HepG2 (cell line): ENCODE measurements around the gene ASTN1. TPM values are rescaled to one million over a fixed set of nuclear protein-coding genes. Genes with fewer than 3 reads are reported as not detected.

Experiments
- AHDC1 ChIP-seq: sonication (generic); formaldehyde crosslinking; IDR thresholded peaks from 2 replicates; pipeline ENCODE4 v1.5.1; 2020; ENCODE audit warnings: mild to moderate bottlenecking, missing genetic modification reagents, borderline replicate concordance
- ATF3 ChIP-seq: sonication (generic); formaldehyde crosslinking; IDR thresholded peaks from 2 replicates; pipeline ENCODE4 v1.4.0; 2020; ENCODE audit warnings: missing genetic modification reagents
- GABPB1 ChIP-seq: IDR thresholded peaks from 2 replicates; pipeline ENCODE4 v1.6.1; 2016; ENCODE audit warnings: mild to moderate bottlenecking, missing genetic modification reagents, moderate library complexity, missing compliant biosample characterization
- HMGXB4 ChIP-seq, 2 experiments: sonication (generic) in 1 of 2; formaldehyde crosslinking in 1 of 2; IDR thresholded peaks; 2 replicates each; pipeline versions ENCODE4 v1.4.0 to v1.6.1; 2018 to 2020; ENCODE audit warnings: missing genetic modification reagents in 2 of 2, borderline replicate concordance in 1 of 2, low read depth in 1 of 2, mild to moderate bottlenecking in 1 of 2, missing biosample characterization in 1 of 2
- HOXD1 ChIP-seq: sonication (generic); formaldehyde crosslinking; IDR thresholded peaks from 2 replicates; pipeline ENCODE4 v1.5.0; 2020; ENCODE audit warnings: missing genetic modification reagents
- MED13 ChIP-seq: sonication (generic); formaldehyde crosslinking; IDR thresholded peaks from 2 replicates; pipeline ENCODE4 v1.5.0; 2020; ENCODE audit warnings: missing genetic modification reagents
- NFKBIZ ChIP-seq: IDR thresholded peaks from 2 replicates; pipeline ENCODE4 v1.6.1; 2018; ENCODE audit warnings: missing genetic modification reagents, missing compliant biosample characterization
- NONO ChIP-seq, 2 experiments: fragments of 450-650 bp in 1 of 2; sonication (generic) in 1 of 2; formaldehyde crosslinking in 1 of 2; IDR thresholded peaks in 1 of 2; conservative IDR thresholded peaks in 1 of 2; 2 replicates each; pipeline versions ENCODE4 v1.6.1 to v1.8.0; 2017 to 2022; ENCODE audit warnings: mild to moderate bottlenecking in 1 of 2, missing genetic modification reagents in 1 of 2, moderate library complexity in 1 of 2
- RARA ChIP-seq: IDR thresholded peaks from 2 replicates; pipeline ENCODE4 v1.6.1; 2016; ENCODE audit warnings: missing genetic modification reagents, missing compliant biosample characterization
- RFX3 ChIP-seq: IDR thresholded peaks from 2 replicates; pipeline ENCODE4 v1.6.1; 2016; ENCODE audit warnings: missing biosample characterization, missing genetic modification reagents
- TRIM22 ChIP-seq: fragments of 450-650 bp; IDR thresholded peaks from 2 replicates; pipeline ENCODE4 v1.6.1; 2017
- ZBTB7B ChIP-seq: sonication (generic); formaldehyde crosslinking; IDR thresholded peaks from 2 replicates; pipeline ENCODE4 v1.4.0; 2020; ENCODE audit warnings: missing genetic modification reagents
- ZNF101 ChIP-seq: sonication (generic); formaldehyde crosslinking; IDR thresholded peaks from 2 replicates; pipeline ENCODE4 v1.4.0; 2020; ENCODE audit warnings: mild to moderate bottlenecking, low read depth, missing genetic modification reagents, borderline replicate concordance
- ZNF136 ChIP-seq: sonication (generic); formaldehyde crosslinking; IDR thresholded peaks from 2 replicates; pipeline ENCODE4 v1.8.1; 2022; ENCODE audit warnings: low read depth, mild to moderate bottlenecking, moderate library complexity, missing genetic modification reagents
- ZNF460 ChIP-seq: sonication (generic); formaldehyde crosslinking; IDR thresholded peaks from 2 replicates; pipeline ENCODE4 v1.5.1; 2020; ENCODE audit warnings: missing genetic modification reagents, mild to moderate bottlenecking, borderline replicate concordance
- ZNF530 ChIP-seq: sonication (generic); formaldehyde crosslinking; IDR thresholded peaks from 2 replicates; pipeline ENCODE4 v1.5.0; 2020; ENCODE audit warnings: low read depth, mild to moderate bottlenecking, missing genetic modification reagents
- ZNF782 ChIP-seq: sonication (generic); formaldehyde crosslinking; IDR thresholded peaks from 2 replicates; pipeline ENCODE4 v1.4.0; 2020; ENCODE audit warnings: missing genetic modification reagents, mild to moderate bottlenecking, borderline replicate concordance
- polyA plus RNA-seq, 8 experiments: library from polyadenylated mRNA; depleted of rRNA in 3 of 8; stranded (reverse) in 7 of 8; unstranded in 1 of 8; fragments of >200 nt; fragmentation: Illumina TruSeq in 4 of 8; extraction: Trizol in 4 of 8; gene quantifications; 2 replicates each; pipeline versions ENCODE4 v1.2.1 to v1.2.3, GENCODE V29; 2011 to 2016; ENCODE audit warnings: low read depth in 4 of 8, missing spikeins in 1 of 8, mixed read lengths in 1 of 8; ENCODE audit not compliant: insufficient read depth in 1 of 8
- total RNA-seq, 5 experiments: library from RNA; depleted of rRNA; stranded (reverse); fragments of >200 nt; fragmentation: Illumina TruSeq; extraction: Trizol; gene quantifications; 2 replicates each; pipeline ENCODE4 v1.2.3, GENCODE V29; 2016; ENCODE audit warnings: low read depth in 1 of 5

The ASTN1 gene
- total and polyA plus RNA-seq, 2 of the 13 experiments (the other 11 are each of a cell fraction or from before 2014, with no cell fraction given) = not detected

GRCh38 chr1:176949033-176949662 lies 215.4 kb downstream of the ASTN1 start (continued):
- TF ChIP-seq AHDC1 (CRISPR knock-in tag) (no peak), GABPB1 (CRISPR knock-in tag) (0 out of 2 replicates have a peak, but pooled peaks have one; percentile 26), ZNF101 (no peak), RARA (CRISPR knock-in tag) (no peak), ZNF782 (CRISPR knock-in tag) (no peak), ZBTB7B (peak; percentile 72), RFX3 (CRISPR knock-in tag) (no peak), ZNF460 (CRISPR knock-in tag) (no peak), ZNF530 (no peak), ZNF136 (CRISPR knock-in tag) (no peak), NONO (IDR thresholded peaks at IDR 0.05) (no peak), NONO (CRISPR knock-in tag; conservative IDR thresholded peaks at IDR 0.05) (0 out of 2 replicates have a peak, but pooled peaks have one; percentile 52), HMGXB4 (CRISPR knock-in tag; IDR thresholded peaks at IDR 0.05; ENCODE audit: borderline replicate concordance in 1 of 2, low read depth in 1 of 2) (peak; percentile 38 to 56; a peak in 2 of 4 replicates), NFKBIZ (no peak), HOXD1 (CRISPR knock-in tag) (no peak), ATF3 (no peak), MED13 (CRISPR knock-in tag) (no peak), TRIM22 (no peak)
